GM23338 (cell line): Measurements from ENCODE around the gene GRK3. TPM values are rescaled to one million over a fixed set of nuclear protein-coding genes. Genes with fewer than 3 reads are reported as not detected.

Experiments used
- ATAC-seq: fragments of 200-7000 bp; cut with Tn5 transposase; 3 replicates; pipeline ENCODE4 v1.9.1; 2020
- DNase-seq: peaks from one replicate; pipeline ENCODE4 v3.0.0-alpha.2; 2015; ENCODE audit warnings: low spot score
- H2AFZ ChIP-seq: fragments of 200-600 bp; sonication (generic); 2 replicates; pipeline ENCODE4 v1.8.0; 2016; ENCODE audit warnings: antibody characterized with exemption, mild to moderate bottlenecking, moderate library complexity
- H3F3A ChIP-seq: fragments of 200-600 bp; sonication (generic); replicated peaks from 2 replicates; pipeline ENCODE4 v1.8.0; 2017; ENCODE audit warnings: antibody characterized with exemption, mixed run types, low read depth
- H3K27ac ChIP-seq: fragments of 200-600 bp; sonication (generic); 2 replicates; pipeline ENCODE4 v1.6.1; 2016; ENCODE audit warnings: low read depth
- H3K27me3 ChIP-seq: fragments of 200-600 bp; sonication (generic); 2 replicates; pipeline ENCODE4 v1.8.0; 2016; ENCODE audit warnings: mild to moderate bottlenecking, mixed run types, moderate library complexity; ENCODE audit not compliant: insufficient read depth
- H3K36me3 ChIP-seq: fragments of 200-600 bp; sonication (generic); 2 replicates; pipeline ENCODE4 v1.8.0; 2016; ENCODE audit warnings: mild to moderate bottlenecking; ENCODE audit not compliant: insufficient read depth
- H3K4me1 ChIP-seq: fragments of 200-600 bp; sonication (generic); 2 replicates; pipeline ENCODE4 v1.8.0; 2016; ENCODE audit warnings: mild to moderate bottlenecking, moderate library complexity; ENCODE audit not compliant: insufficient read depth
- H3K4me2 ChIP-seq: fragments of 200-600 bp; sonication (generic); 2 replicates; pipeline ENCODE4 v1.7.1; 2017; ENCODE audit warnings: mixed run types
- H3K4me3 ChIP-seq: fragments of 200-600 bp; sonication (generic); 2 replicates; pipeline ENCODE4 v1.6.1; 2016; ENCODE audit warnings: mixed run types
- H3K79me2 ChIP-seq: fragments of 200-600 bp; sonication (generic); replicated peaks from 2 replicates; pipeline ENCODE4 v1.8.0; 2017; ENCODE audit warnings: mild to moderate bottlenecking; ENCODE audit not compliant: insufficient read depth
- H3K9me2 ChIP-seq: fragments of 200-600 bp; sonication (generic); 2 replicates; pipeline ENCODE4 v1.8.0; 2017; ENCODE audit not compliant: insufficient read depth
- H4K20me1 ChIP-seq: fragments of 200-600 bp; sonication (generic); replicated peaks from 2 replicates; pipeline ENCODE4 v1.8.0; 2017; ENCODE audit warnings: mild to moderate bottlenecking; ENCODE audit not compliant: insufficient read depth
- H3K27ac Mint-ChIP-seq: 2 replicates; pipeline ENCODE4 v1.8.0; 2020; ENCODE audit warnings: inconsistent platforms, mild to moderate bottlenecking, moderate library complexity, mixed read lengths
- H3K27me3 Mint-ChIP-seq: 3 replicates; pipeline ENCODE4 v1.8.0; 2022; ENCODE audit warnings: low read depth, mild to moderate bottlenecking, moderate library complexity, mixed read lengths, inconsistent platforms; ENCODE audit not compliant: insufficient read depth, poor library complexity
- H3K36me3 Mint-ChIP-seq: 3 replicates; pipeline ENCODE4 v1.8.0; 2021; ENCODE audit warnings: low read depth, mild to moderate bottlenecking, inconsistent platforms, moderate library complexity, mixed read lengths
- H3K4me1 Mint-ChIP-seq: 3 replicates; pipeline ENCODE4 v1.8.0; 2020; ENCODE audit warnings: mild to moderate bottlenecking, inconsistent platforms, mixed read lengths
- H3K4me3 Mint-ChIP-seq: 3 replicates; pipeline ENCODE4 v1.8.0; 2021; ENCODE audit warnings: moderate library complexity, mild to moderate bottlenecking, inconsistent platforms, mixed read lengths
- H3K9me3 Mint-ChIP-seq: 3 replicates; pipeline ENCODE4 v1.8.0; 2020; ENCODE audit warnings: moderate library complexity, mild to moderate bottlenecking, inconsistent platforms, mixed read lengths
- CREB1 ChIP-seq: fragments of 250-450 bp; sonication (Bioruptor Pico); IDR thresholded peaks from 2 replicates; pipeline ENCODE4 v1.5.0; 2020; ENCODE audit warnings: low read depth, mild to moderate bottlenecking, moderate library complexity
- EZH2 ChIP-seq: fragments of 200-600 bp; sonication (generic); IDR thresholded peaks from one replicate; pipeline ENCODE4 v1.8.0; 2017; ENCODE audit warnings: antibody characterized with exemption, mild to moderate bottlenecking, low read depth; ENCODE audit not compliant: unreplicated experiment
- EZH2phosphoT487 ChIP-seq: fragments of 200-600 bp; sonication (generic); IDR thresholded peaks from one replicate; pipeline ENCODE4 v1.8.1; 2018; ENCODE audit warnings: antibody characterized with exemption; ENCODE audit not compliant: unreplicated experiment
- POLR2AphosphoS5 ChIP-seq: IDR thresholded peaks from 2 replicates; pipeline ENCODE4 v1.6.1; 2016; ENCODE audit warnings: antibody characterized with exemption, low read depth
- STAT1 ChIP-seq: IDR thresholded peaks from one replicate; pipeline ENCODE4 v1.6.1; 2016; ENCODE audit warnings: antibody characterized with exemption; ENCODE audit not compliant: unreplicated experiment
- ZNF331 ChIP-seq: fragments of 250-450 bp; sonication (Bioruptor Pico); IDR thresholded peaks from 2 replicates; pipeline ENCODE4 v1.5.0; 2020; ENCODE audit warnings: low read depth, mild to moderate bottlenecking, moderate library complexity
- ZNF462 ChIP-seq: fragments of 250-450 bp; sonication (Bioruptor Pico); IDR thresholded peaks from 2 replicates; pipeline ENCODE4 v1.5.0; 2020; ENCODE audit warnings: mild to moderate bottlenecking, moderate library complexity
- polyA plus RNA-seq: library from polyadenylated mRNA; unstranded; fragments of >200 nt; fragmentation: Nextera tagmentation; extraction: Ambion mirVana; gene quantifications from 2 replicates; pipeline ENCODE4 v1.2.1, GENCODE V29; 2016
- total RNA-seq: library from RNA; depleted of rRNA; stranded (reverse); fragments of >200 nt; shearing (Covaris generic); gene quantifications from 2 replicates; pipeline ENCODE4 v1.2.3, GENCODE V29; 2014
- TF ChIP-seq, protein P1 (sequence below): IDR thresholded peaks from one replicate; pipeline ENCODE4 v1.6.1; 2018; ENCODE audit warnings: antibody characterized with exemption; ENCODE audit not compliant: unreplicated experiment
- TF ChIP-seq, protein P2 (sequence below), 2 experiments: fragments of 200-600 bp in 1 of 2; sonication (generic) in 1 of 2; conservative IDR thresholded peaks; 2 replicates each; pipeline versions ENCODE4 v1.5.1 to v1.6.1; 2016 to 2017; ENCODE audit warnings: antibody characterized with exemption in 2 of 2, low read depth in 2 of 2, mild to moderate bottlenecking in 2 of 2, moderate library complexity in 1 of 2
- TF ChIP-seq, protein P3 (sequence below): IDR thresholded peaks from 2 replicates; pipeline ENCODE4 v1.6.1; 2016; ENCODE audit warnings: antibody characterized with exemption

GRK3 gene
- total and polyA plus RNA-seq, 2 experiments from 2014 or later: 6.0 to 25.3 TPM

DNA sequence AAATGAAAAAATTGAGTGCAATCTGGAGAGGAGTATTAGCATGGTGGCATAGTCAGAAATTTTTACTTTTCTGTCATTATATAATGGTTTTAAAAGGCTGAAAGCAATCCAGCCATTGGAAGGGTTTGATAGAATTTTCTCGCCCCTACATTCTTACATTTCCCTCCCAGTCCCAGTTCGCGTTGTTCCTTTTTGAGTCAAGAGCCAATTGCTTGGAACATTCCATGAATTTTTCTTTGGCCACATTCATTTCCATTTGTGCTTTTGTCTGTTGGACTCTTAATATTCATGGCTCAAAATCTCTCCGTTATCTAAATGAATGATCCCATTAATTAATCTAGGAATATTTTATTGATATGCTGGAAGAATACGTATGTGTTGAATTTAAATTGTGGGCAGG lies 66.0 kb downstream of the GRK3 start (continued):
- no peak for TF ChIP-seq EZH2
- TF ChIP-seq, protein P1, sequence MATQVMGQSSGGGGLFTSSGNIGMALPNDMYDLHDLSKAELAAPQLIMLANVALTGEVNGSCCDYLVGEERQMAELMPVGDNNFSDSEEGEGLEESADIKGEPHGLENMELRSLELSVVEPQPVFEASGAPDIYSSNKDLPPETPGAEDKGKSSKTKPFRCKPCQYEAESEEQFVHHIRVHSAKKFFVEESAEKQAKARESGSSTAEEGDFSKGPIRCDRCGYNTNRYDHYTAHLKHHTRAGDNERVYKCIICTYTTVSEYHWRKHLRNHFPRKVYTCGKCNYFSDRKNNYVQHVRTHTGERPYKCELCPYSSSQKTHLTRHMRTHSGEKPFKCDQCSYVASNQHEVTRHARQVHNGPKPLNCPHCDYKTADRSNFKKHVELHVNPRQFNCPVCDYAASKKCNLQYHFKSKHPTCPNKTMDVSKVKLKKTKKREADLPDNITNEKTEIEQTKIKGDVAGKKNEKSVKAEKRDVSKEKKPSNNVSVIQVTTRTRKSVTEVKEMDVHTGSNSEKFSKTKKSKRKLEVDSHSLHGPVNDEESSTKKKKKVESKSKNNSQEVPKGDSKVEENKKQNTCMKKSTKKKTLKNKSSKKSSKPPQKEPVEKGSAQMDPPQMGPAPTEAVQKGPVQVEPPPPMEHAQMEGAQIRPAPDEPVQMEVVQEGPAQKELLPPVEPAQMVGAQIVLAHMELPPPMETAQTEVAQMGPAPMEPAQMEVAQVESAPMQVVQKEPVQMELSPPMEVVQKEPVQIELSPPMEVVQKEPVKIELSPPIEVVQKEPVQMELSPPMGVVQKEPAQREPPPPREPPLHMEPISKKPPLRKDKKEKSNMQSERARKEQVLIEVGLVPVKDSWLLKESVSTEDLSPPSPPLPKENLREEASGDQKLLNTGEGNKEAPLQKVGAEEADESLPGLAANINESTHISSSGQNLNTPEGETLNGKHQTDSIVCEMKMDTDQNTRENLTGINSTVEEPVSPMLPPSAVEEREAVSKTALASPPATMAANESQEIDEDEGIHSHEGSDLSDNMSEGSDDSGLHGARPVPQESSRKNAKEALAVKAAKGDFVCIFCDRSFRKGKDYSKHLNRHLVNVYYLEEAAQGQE: no peak
- TF ChIP-seq CREB1 (CRISPR knock-in tag): no peak
- no peak for TF ChIP-seq ZNF331
- TF ChIP-seq, protein P2, sequence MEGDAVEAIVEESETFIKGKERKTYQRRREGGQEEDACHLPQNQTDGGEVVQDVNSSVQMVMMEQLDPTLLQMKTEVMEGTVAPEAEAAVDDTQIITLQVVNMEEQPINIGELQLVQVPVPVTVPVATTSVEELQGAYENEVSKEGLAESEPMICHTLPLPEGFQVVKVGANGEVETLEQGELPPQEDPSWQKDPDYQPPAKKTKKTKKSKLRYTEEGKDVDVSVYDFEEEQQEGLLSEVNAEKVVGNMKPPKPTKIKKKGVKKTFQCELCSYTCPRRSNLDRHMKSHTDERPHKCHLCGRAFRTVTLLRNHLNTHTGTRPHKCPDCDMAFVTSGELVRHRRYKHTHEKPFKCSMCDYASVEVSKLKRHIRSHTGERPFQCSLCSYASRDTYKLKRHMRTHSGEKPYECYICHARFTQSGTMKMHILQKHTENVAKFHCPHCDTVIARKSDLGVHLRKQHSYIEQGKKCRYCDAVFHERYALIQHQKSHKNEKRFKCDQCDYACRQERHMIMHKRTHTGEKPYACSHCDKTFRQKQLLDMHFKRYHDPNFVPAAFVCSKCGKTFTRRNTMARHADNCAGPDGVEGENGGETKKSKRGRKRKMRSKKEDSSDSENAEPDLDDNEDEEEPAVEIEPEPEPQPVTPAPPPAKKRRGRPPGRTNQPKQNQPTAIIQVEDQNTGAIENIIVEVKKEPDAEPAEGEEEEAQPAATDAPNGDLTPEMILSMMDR (conservative IDR thresholded peaks at IDR 0.05; ENCODE audit: low read depth in 2 of 2): no peak
- TF ChIP-seq STAT1: no peak
- no peak for TF ChIP-seq EZH2phosphoT487
- TF ChIP-seq POLR2AphosphoS5: no peak
- TF ChIP-seq, protein P3, sequence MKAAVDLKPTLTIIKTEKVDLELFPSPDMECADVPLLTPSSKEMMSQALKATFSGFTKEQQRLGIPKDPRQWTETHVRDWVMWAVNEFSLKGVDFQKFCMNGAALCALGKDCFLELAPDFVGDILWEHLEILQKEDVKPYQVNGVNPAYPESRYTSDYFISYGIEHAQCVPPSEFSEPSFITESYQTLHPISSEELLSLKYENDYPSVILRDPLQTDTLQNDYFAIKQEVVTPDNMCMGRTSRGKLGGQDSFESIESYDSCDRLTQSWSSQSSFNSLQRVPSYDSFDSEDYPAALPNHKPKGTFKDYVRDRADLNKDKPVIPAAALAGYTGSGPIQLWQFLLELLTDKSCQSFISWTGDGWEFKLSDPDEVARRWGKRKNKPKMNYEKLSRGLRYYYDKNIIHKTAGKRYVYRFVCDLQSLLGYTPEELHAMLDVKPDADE: no peak

DNA sequence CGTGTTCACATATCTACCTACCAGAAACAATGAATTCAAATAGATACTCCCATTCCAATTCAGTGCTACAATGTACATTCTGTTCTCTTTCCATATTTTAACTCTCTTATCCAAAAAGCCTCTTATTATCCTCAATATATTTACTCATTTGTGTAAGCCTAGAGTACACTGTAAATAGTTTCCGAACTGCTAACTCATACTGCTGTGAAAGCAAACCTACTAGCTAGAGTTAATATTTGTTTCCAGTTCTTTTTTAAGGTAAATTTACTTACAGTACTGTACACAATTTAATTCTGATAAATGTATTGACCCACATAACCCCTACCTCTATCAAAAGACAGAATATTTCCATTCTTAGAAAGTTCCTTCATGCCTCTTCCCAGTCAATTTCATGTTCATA lies 71.8 kb downstream of the GRK3 start:
- DNase-seq (no peak), ATAC-seq (no peak)
- H3K9me3 Mint-ChIP-seq: peaks cover 6% of the 10 kb centered on the region; the same call in 2 of the 3 replicates
- H3K27me3 ChIP-seq: no peaks in the 10 kb centered on the region
- peaks cover 2% of the 10 kb centered on the region for H3K27me3 Mint-ChIP-seq
- no peaks in the 10 kb centered on the region for H3K9me2 ChIP-seq
- peaks cover 5% of the 10 kb centered on the region for H4K20me1 ChIP-seq
- H3K4me3 ChIP-seq: no peak overlapping the region
- H3K36me3 ChIP-seq: peaks cover 7% of the 10 kb centered on the region
- H3K4me2 ChIP-seq: no peak overlapping the region
- H3K79me2 ChIP-seq: peaks cover 60% of the 10 kb centered on the region
- H3K4me1 ChIP-seq: peaks cover 17% of the 10 kb centered on the region
- no peak overlapping the region for H3K27ac ChIP-seq
- no peak overlapping the region for H3K27ac Mint-ChIP-seq
- H2AFZ ChIP-seq: no peak overlapping the region
- no peaks in the 10 kb centered on the region for H3F3A ChIP-seq
- H3K36me3 Mint-ChIP-seq: peaks cover 21% of the 10 kb centered on the region
- peaks cover 10% of the 10 kb centered on the region for H3K4me1 Mint-ChIP-seq
- H3K4me3 Mint-ChIP-seq: no peak overlapping the region
- TF ChIP-seq ZNF462 (CRISPR knock-in tag) (no peak), EZH2 (no peak)
